Liver (tissue), 9 donors: ENCODE data around the gene SORCS2. TPM values are rescaled to one million over a fixed set of nuclear protein-coding genes. Genes with fewer than 3 reads are reported as not detected.
A peak's percentile ranks its signal among the peaks of the same experiment; 100 is the strongest.

Source experiments
- DNase-seq: peaks from one replicate; pipeline ENCODE4 v3.0.0-alpha.2; 2017; ENCODE audit warnings: low spot score
- H3K27ac ChIP-seq, 2 donors: one replicate each; pipeline ENCODE4 v1.7.0; 2013; ENCODE audit warnings: inconsistent platforms in 2 of 2, low read length in 2 of 2, control low read depth in 1 of 2, low read depth in 1 of 2, mild to moderate bottlenecking in 1 of 2
- H3K27me3 ChIP-seq, 4 donors: one replicate each; pipeline versions ENCODE4 v1.6.1 to v1.7.0; 2013; ENCODE audit warnings: low read length in 3 of 4, inconsistent platforms in 1 of 4, mild to moderate bottlenecking in 1 of 4, moderate library complexity in 1 of 4; ENCODE audit not compliant: control insufficient read depth in 4 of 4, insufficient read depth in 4 of 4
- H3K36me3 ChIP-seq, 4 donors: one replicate each; pipeline versions ENCODE4 v1.6.1 to v1.7.0; 2013; ENCODE audit warnings: low read length in 3 of 4, mild to moderate bottlenecking in 3 of 4, low read depth in 1 of 4, moderate library complexity in 1 of 4; ENCODE audit not compliant: control insufficient read depth in 4 of 4, insufficient read depth in 3 of 4
- H3K4me1 ChIP-seq, 4 donors: one replicate each; pipeline versions ENCODE4 v1.6.1 to v1.7.0; 2013; ENCODE audit warnings: low read length in 3 of 4, mild to moderate bottlenecking in 3 of 4, moderate library complexity in 1 of 4; ENCODE audit not compliant: control insufficient read depth in 4 of 4, insufficient read depth in 4 of 4
- H3K4me3 ChIP-seq, 3 donors: one replicate each; pipeline versions ENCODE4 v1.6.1 to v1.7.0; 2013; ENCODE audit warnings: low read length in 3 of 3, control low read depth in 1 of 3, low read depth in 1 of 3, mild to moderate bottlenecking in 1 of 3
- H3K9ac ChIP-seq, 2 donors: one replicate each; pipeline ENCODE4 v1.7.0; 2013; ENCODE audit warnings: low read length in 2 of 2, mild to moderate bottlenecking in 2 of 2, moderate library complexity in 2 of 2, control low read depth in 1 of 2, low read depth in 1 of 2
- H3K9me3 ChIP-seq, 4 donors: one replicate each; pipeline versions ENCODE4 v1.6.1 to v1.7.0; 2013; ENCODE audit warnings: low read length in 3 of 4; ENCODE audit not compliant: control insufficient read depth in 4 of 4
- ATF3 ChIP-seq: IDR thresholded peaks from 2 replicates; pipeline ENCODE4 v1.6.1; 2016; ENCODE audit warnings: antibody characterized with exemption
- EGR1 ChIP-seq, 2 donors: IDR thresholded peaks; 2 replicates each; pipeline ENCODE4 v1.6.1; 2016 to 2018; ENCODE audit warnings: antibody characterized with exemption in 2 of 2, low read depth in 2 of 2
- FOXA2 ChIP-seq: IDR thresholded peaks from 2 replicates; pipeline ENCODE4 v1.6.1; 2016; ENCODE audit warnings: antibody characterized with exemption
- GABPA ChIP-seq, 2 donors: IDR thresholded peaks in 1 of 2; conservative IDR thresholded peaks in 1 of 2; 2 replicates each; pipeline ENCODE4 v1.6.1; 2016; ENCODE audit warnings: antibody characterized with exemption in 2 of 2, mild to moderate bottlenecking in 1 of 2, moderate library complexity in 1 of 2
- HNF4G ChIP-seq: IDR thresholded peaks from 2 replicates; pipeline ENCODE4 v1.6.1; 2016; ENCODE audit warnings: antibody characterized with exemption
- MAX ChIP-seq: IDR thresholded peaks from 2 replicates; pipeline ENCODE4 v1.6.1; 2016; ENCODE audit warnings: antibody characterized with exemption
- NR2F2 ChIP-seq: IDR thresholded peaks from 2 replicates; pipeline ENCODE4 v1.6.1; 2016; ENCODE audit warnings: antibody characterized with exemption
- RAD21 ChIP-seq, 2 donors: IDR thresholded peaks; 2 replicates each; pipeline ENCODE4 v1.6.1; 2016; ENCODE audit warnings: antibody characterized with exemption in 2 of 2, mild to moderate bottlenecking in 2 of 2
- RXRA ChIP-seq, 2 donors: IDR thresholded peaks; 2 replicates each; pipeline ENCODE4 v1.6.1; 2017 to 2018; ENCODE audit warnings: antibody characterized with exemption in 2 of 2, mild to moderate bottlenecking in 1 of 2
- SP1 ChIP-seq: IDR thresholded peaks from 2 replicates; pipeline ENCODE4 v1.6.1; 2018; ENCODE audit warnings: antibody characterized with exemption, mild to moderate bottlenecking
- TAF1 ChIP-seq: conservative IDR thresholded peaks from 2 replicates; pipeline ENCODE4 v1.6.1; 2016; ENCODE audit warnings: antibody characterized with exemption, mild to moderate bottlenecking
- YY1 ChIP-seq: IDR thresholded peaks from 2 replicates; pipeline ENCODE4 v1.6.1; 2016; ENCODE audit warnings: antibody characterized with exemption, mild to moderate bottlenecking
- ZBTB33 ChIP-seq: IDR thresholded peaks from 2 replicates; pipeline ENCODE4 v1.6.1; 2016; ENCODE audit warnings: antibody characterized with exemption
- WGBS: extraction: QIAGEN DNeasy Blood & Tissue Kit; methylation state at CpG from one replicate; pipeline ENCODE4 v1.1.7; 2013; 5-methylcytosine and 5-hydroxymethylcytosine counted together
- polyA plus RNA-seq, 2 donors: library from polyadenylated mRNA; stranded (reverse) in 1 of 2; unstranded in 1 of 2; fragments of 200-250 nt in 1 of 2; fragments of >200 nt in 1 of 2; fragmentation: Nextera tagmentation in 1 of 2; extraction: Ambion mirVana in 1 of 2; gene quantifications; one replicate each; pipeline versions ENCODE4 v1.2.1 to v1.2.3, GENCODE V29; 2013 to 2015
- total RNA-seq, 2 donors: library from RNA; depleted of rRNA; stranded (reverse); fragments of >200 nt; gene quantifications; one replicate each; pipeline ENCODE4 v1.2.3, GENCODE V29; 2014
- TF ChIP-seq, protein P1 (sequence below): fragments of 150-350 bp; IDR thresholded peaks from 2 replicates; pipeline ENCODE4 v1.5.1; 2017; ENCODE audit warnings: improper control_type of control experiment, low read depth, low read length; ENCODE audit not compliant: missing input control
- donor health status: healthy.
- donor health status: healthy.
- donor health status: healthy.
- donor health status: healthy.
- donor health status: healthy.

Gene SORCS2
- total and polyA plus RNA-seq, 4 donors, result 0.10 to 1.4 (median 0.92) TPM

GRCh38 chr4:7778510-7779431 lies 586.4 kb downstream of the SORCS2 start:
- Histone ChIP-seq H3K4me3 (no peak overlapping the region), H3K36me3 (no peaks in the 10 kb centered on the region), H3K27me3 (no peaks in the 10 kb centered on the region), H3K9me3 (no peaks in the 10 kb centered on the region), H3K4me1 (no peaks in the 10 kb centered on the region), H3K9ac (no peak overlapping the region), H3K27ac (peak overlapping the region; percentile 23 to 31)
- WGBS, result 76% methylated on average over 24 of the region's 24 CpGs
- DNase-seq, result no peak
- TF ChIP-seq FOXA2 (no peak), ZBTB33 (no peak), ATF3 (no peak), MAX (no peak), SP1 (no peak), RAD21 (IDR thresholded peaks at IDR 0.05) (no peak), YY1 (no peak), RXRA (IDR thresholded peaks at IDR 0.05) (no peak), HNF4G (no peak), GABPA (IDR thresholded peaks at IDR 0.05 in 1 of 2, conservative IDR thresholded peaks at IDR 0.05 in 1 of 2) (no peak), TAF1 (no peak), EGR1 (IDR thresholded peaks at IDR 0.05; ENCODE audit: low read depth in 2 of 2) (no peak), NR2F2 (no peak)
- TF ChIP-seq, protein P1, sequence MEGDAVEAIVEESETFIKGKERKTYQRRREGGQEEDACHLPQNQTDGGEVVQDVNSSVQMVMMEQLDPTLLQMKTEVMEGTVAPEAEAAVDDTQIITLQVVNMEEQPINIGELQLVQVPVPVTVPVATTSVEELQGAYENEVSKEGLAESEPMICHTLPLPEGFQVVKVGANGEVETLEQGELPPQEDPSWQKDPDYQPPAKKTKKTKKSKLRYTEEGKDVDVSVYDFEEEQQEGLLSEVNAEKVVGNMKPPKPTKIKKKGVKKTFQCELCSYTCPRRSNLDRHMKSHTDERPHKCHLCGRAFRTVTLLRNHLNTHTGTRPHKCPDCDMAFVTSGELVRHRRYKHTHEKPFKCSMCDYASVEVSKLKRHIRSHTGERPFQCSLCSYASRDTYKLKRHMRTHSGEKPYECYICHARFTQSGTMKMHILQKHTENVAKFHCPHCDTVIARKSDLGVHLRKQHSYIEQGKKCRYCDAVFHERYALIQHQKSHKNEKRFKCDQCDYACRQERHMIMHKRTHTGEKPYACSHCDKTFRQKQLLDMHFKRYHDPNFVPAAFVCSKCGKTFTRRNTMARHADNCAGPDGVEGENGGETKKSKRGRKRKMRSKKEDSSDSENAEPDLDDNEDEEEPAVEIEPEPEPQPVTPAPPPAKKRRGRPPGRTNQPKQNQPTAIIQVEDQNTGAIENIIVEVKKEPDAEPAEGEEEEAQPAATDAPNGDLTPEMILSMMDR, result no peak

DNA sequence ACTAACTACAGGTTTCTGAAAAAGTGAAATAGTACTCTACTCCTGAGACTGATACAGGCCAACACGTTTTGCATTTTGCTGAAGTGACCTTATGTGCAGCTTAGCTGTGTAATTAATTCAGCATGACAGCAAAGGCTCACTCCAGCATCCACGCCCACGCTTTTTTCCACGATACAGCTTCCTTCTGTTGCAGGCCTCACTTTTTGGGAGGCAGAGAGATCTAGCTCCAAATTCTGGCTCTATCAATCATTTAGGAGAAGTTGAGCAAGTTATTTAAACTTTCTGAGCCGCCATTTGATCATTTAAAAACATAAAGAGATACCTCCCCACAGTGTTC lies 587.1 kb downstream of the SORCS2 start:
- Histone ChIP-seq H3K27ac (peak overlapping the region; percentile 1 to 23), H3K9ac (no peak overlapping the region)
- DNase-seq, result no peak

More for the DNA sequence above, 587.1 kb downstream of the SORCS2 start:
- no peak overlapping the region for H3K4me3 ChIP-seq
- no peaks in the 10 kb centered on the region for H3K4me1 ChIP-seq
- no peaks in the 10 kb centered on the region for H3K9me3 ChIP-seq
- H3K27me3 ChIP-seq, result no peaks in the 10 kb centered on the region
- no peaks in the 10 kb centered on the region for H3K36me3 ChIP-seq
- WGBS, result 76% methylated on average over 5 of the region's 5 CpGs
- TF ChIP-seq SP1 (no peak), FOXA2 (no peak), MAX (no peak)
